ENCODE data around the gene IQSEC1. TPM values are rescaled to one million over a fixed set of nuclear protein-coding genes. Genes with fewer than 3 reads are reported as not detected.
A peak's percentile ranks its signal among the peaks of the same experiment; 100 is the strongest.

The IQSEC1 gene
- total and polyA plus RNA-seq, 9 of the 15 experiments (the other 6 are each of a cell fraction or from before 2014, with no cell fraction given): 0.56 to 39.0 (median 6.8) TPM

GRCh38 chr3:12875857-12876836, 197.1 kb downstream of the IQSEC1 start (continued):
- no peak for TF ChIP-seq ZBTB40 (IDR thresholded peaks at IDR 0.05)
- TF ChIP-seq ZBTB40 (CRISPR knock-in tag; IDR thresholded peaks at IDR 0.05): no peak
- TF ChIP-seq NR1H2 (CRISPR knock-in tag; IDR thresholded peaks at IDR 0.05): peak; percentile 48; the same call in 1 of the 2 replicates
- TF ChIP-seq ZNF318 (IDR thresholded peaks at IDR 0.05; ENCODE audit: borderline replicate concordance in 1 of 2, low read depth in 1 of 2): no peak
- TF ChIP-seq ZNF316 (IDR thresholded peaks at IDR 0.05): no peak
- TF ChIP-seq SMARCC2 (IDR thresholded peaks at IDR 0.05; ENCODE audit: low read depth): no peak
- TF ChIP-seq GTF2E2 (tag; IDR thresholded peaks at IDR 0.05): no peak
- no peak for TF ChIP-seq FUS (optimal IDR thresholded peaks at IDR 0.05; ENCODE audit: low read depth, low read length)
